Keratinocyte (primary cell): Measurements from ENCODE around the gene DHX15.

ENCODE experiments used
- CTCF ChIP-seq, 3 experiments: IDR thresholded peaks in 1 of 3; conservative IDR thresholded peaks in 1 of 3; optimal IDR thresholded peaks in 1 of 3; 2 replicates in 2 of 3; 3 replicates in 1 of 3; pipeline versions ENCODE3 to v1.5.1; 2011; ENCODE audit warnings: low read length in 3 of 3, mild to moderate bottlenecking in 3 of 3, moderate library complexity in 2 of 3, control low read depth in 1 of 3, inconsistent platforms in 1 of 3; ENCODE audit not compliant: insufficient read depth in 2 of 3; ENCODE audit errors: extremely low read depth in 1 of 3
- EZH2 ChIP-seq: IDR thresholded peaks from one replicate; pipeline ENCODE4 v1.6.1; 2012; ENCODE audit warnings: inconsistent platforms, mild to moderate bottlenecking, low read length, moderate library complexity

GRCh38 chr4:24604558-24605214, 20.3 kb upstream of the DHX15 start:
- TF ChIP-seq CTCF (optimal IDR thresholded peaks at IDR 0.05 in 1 of 3, IDR thresholded peaks at IDR 0.05 in 1 of 3, conservative IDR thresholded peaks at IDR 0.05 in 1 of 3; ENCODE audit: extremely low read depth in 1 of 3, insufficient read depth in 2 of 3, low read length in 3 of 3) (no peak), EZH2 (no peak)
